NCI-H187 (cell line): Measurements from ENCODE around the gene MTMR3.

Experiments used
- DNase-seq, 2 experiments: peaks; one replicate each; lab custom pipeline; 2025; lab: John Stamatoyannopoulos, UW

MTMR3 gene

DNA sequence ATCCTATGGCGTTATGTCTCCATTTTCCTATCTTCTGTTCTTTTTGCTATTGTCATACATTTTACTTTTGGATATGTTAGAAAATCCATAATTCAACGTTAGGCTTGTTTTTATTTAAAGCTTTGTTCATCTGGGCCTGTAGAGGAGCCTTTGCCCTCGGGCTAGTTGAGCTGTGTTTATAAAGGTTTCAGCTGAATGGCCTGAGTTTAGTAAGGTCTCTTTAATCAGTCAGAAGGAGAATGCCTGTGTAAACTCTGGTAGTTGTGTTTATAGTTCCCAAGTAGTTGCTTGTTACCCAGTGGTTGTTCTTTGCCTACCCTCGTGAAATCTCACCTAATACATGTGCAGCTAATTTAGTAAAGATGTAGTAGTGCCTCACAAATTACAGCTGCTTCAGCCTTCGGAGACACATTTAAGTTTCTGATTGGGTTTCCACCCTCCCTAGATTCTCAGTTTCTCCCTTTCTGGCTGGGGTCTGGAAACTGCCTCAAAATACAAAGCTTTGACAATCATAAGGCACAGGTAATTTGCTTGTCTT, 33.1 kb downstream of the MTMR3 start:
- no peak for DNase-seq

DNA sequence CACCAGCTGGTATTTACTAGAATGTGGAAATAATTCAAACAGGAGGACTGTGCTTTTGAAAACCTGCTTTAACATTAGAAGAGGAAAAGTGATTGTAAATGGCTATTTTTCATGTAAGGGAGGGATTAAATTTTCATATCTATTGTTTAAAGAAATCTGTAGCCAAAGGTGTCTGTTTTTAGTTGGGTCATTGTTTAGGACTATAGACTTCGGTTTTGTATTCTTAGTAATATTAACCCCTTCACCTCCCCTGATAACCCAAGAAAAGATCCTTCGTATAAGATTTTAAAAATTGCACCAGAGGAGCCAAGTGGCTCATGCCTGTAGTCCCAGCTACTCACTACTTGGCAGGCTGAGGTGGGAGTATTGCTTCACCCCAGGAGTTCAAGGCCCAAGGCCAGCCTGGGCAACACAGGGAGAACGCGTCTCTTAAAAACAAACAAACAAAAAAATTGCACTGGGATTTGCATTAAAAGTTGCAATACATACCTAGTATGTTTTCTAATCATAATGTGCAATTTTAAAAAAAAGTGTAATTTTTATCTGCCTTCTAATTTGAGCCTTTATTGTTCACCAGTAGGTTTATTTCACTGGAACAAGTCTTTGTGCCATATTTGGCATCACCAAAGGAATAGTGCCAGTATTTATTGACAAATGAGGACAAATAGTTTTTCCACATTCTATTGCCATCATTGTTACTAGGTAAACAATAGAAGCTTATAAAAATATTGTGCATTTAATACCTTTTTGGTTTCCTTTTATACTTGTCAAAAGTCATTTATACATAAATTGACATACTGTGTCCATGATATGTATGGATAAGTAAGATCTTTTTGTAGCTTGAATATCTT, 34.3 kb downstream of the MTMR3 start:
- DNase-seq = no peak

DNA sequence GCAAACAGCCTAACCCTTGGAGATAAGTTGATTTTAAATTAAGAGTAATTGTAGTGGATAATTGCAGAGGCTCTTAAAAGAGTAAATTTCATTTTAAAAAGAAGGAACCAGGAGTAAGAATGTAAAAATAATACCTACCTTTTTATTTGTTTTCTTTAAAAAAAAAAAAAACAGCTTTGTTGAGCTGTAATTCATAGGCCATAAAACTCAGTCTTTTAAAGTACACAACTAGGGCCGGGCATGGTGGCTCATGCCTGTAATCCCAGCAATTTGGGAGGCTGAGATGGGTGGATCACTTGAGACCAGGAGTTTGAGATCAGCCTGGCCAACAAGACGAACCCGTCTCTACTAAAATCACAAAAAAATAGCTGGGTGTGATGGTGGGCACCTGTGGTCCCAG, 42.4 kb downstream of the MTMR3 start:
- DNase-seq = no peak

DNA sequence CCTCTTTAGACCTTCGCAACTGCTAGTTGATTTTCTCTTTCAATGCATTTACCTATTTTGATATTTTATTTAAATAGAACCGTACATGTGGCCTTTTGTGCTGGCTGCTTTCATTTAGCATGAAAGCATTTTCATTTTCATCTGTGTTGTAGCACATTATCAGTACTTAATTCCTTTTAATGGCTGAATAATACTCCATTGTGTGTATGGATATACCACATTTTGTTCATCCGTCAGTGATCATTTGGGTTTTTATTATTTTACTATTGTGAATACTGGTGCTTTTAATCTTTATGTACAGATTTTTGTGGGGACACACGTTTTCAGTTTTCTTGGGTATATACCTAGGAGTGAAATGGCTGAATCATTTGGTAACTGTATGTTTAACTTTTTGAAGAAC, 43.1 kb downstream of the MTMR3 start:
- no peak for DNase-seq

DNA sequence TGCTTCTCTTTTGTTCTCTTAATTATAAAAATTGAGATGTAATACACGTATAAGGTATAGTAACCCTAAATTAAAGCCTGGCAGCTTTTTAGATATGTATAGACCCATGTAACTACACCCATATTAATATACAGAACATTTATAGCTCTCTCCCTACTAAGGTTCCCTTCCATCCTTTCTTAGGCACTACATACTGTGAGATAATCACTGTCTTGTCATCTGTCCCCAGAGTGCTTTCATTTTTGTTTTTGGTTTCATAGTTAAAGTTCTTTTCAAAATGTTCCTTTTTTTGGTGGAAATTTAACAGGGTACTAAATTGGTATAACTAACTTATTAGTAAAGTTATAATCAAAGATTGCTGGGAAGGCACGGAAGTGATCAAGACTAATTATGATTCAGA, 49.2 kb downstream of the MTMR3 start:
- DNase-seq = no peak

DNA sequence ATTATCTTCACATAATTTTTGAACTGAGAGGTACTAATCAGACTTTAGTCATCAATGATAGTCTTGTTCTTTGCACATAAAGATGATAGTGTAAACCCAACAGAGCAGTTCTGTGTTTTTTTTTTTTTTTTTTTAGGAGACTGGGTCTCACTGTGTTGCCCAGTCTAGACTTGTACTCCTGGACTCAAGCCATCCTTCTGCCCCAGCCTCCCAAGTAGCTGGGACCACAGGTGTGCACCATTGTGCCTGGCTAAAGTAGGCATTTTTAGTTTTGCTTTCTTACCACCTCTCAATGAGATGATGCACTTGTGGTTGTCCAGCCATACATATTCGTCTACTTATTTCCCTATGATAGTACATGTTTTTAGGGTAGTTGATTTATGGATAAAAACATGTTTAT, 50.6 kb downstream of the MTMR3 start:
- no peak for DNase-seq

DNA sequence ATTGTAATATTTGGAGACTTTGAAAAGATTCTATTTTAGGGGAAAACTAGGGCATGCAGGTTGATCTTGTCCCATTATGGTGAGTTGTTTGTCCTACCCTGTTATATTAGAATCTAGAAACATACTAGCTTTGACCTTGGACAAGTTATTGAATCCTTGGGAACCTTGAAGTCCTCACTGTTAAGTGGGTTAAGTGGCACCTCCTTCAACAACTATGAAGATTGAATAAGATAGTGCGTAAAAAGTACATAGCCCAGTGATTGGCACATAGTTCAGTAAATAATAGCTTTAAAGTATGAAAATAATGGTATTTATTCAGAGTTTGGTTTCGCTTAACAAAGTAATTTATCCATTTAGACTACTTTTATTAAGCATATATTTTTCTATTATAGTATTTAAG, 51.6 kb downstream of the MTMR3 start:
- no peak for DNase-seq

DNA sequence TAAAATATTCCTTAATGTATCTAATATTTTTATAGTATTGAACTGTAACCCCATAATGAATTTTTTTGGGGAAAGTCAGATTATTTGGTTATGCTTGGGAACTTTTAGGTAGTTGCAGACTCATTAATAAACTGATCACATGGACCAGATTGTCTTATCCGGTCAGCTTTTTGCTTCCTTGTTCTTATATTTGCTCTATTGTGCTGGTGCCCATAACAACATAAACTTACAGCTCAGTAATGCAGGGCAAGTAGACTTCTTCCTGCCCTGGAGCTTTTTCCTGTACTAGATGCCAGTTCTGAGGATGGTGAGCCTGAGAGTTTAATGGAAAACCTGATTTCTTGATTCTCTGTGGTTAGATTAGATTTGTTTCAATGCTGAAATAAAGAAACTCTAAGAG, 53.2 kb downstream of the MTMR3 start:
- no peak for DNase-seq

DNA sequence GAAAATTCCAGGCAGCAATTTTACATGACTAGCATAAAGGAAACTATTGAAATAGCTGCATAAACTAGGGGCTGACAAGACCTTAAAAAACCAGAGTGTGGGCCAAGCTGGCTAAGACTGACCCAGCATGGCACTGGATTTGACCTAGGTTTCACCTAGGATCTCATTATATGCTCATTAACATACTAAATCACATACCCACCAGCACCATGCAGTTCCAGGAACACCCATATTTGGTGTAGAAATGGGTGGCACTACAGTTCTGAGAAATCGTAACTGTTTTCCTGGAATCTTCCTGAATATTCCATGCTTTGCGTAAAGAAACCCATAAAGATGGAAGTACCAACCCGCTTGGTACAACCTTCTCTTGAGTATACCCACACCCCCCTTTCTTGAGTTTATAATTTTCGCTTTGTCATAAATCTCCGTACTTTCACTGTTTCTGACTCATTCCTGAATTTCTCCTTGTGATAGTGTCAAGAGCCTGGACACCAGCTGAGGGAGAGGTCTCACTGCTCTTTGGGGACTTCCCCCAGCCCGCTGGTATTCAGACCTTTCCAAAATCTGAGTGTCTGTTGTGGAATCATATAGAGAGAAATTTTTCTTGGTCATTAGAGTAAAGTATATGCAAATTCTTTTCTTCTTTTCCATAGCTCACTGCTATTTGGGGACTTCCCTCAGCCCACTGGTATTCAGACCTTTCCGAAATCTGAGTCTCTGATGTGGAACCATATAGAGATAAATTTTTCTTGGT, 55.1 kb downstream of the MTMR3 start:
- DNase-seq = no peak

DNA sequence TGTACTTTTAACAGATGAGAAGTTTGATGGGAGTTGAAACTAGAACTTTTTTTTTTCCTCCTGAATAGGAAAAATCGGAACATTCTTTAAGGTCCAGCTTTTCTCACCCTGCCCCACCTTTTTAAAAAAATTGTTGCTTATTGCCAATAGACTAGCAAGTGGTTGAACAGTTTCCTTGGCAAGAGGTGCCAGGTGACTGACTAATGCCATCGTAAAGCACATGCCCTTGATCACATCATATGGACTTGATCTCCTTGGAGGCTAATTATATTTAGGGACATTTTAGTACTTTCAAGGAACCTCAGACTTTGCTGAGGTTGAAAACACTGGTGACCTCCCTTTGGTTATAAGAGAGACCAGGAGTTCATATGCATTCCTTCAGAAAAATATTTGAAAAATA, 57.6 kb downstream of the MTMR3 start:
- DNase-seq = no peak

DNA sequence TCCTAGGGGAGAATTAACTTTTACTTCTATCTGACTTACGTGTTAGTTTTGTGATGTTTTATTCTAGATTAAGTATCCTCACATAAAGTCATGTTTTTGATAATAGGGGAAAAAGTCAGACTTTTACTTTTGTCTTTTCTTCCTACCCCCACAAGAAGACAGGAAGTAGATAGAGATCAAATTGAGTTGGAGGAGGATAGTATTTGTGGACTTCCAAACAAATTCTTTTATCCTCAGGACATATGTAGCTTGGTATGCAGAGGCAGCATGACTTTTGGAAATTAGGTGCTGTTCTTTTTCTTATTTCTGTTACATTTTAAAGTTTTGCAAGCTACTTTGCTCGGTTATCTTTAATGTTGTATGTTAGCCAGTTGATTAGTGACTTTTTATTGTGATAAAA, 61.4 kb downstream of the MTMR3 start:
- no peak for DNase-seq

DNA sequence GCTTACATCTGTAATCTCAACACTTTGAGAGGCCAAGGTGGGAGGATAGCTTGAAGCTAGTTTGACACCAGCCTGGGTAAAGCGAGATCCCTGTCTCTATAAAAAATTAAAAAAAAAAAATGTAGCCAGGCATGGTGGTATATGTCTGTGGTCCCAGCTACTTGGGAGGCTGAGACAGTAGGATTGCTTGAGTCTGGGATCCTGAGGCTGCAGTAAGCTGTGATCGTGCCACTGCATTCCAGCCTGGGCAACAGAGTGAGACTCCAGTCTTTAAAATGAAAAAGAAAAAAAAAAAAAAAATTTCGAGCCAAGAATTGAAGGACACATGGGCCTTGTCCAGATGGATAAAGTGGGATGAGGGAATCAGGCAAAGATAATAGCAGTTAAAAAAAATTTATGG, 62.5 kb downstream of the MTMR3 start:
- no peak for DNase-seq

DNA sequence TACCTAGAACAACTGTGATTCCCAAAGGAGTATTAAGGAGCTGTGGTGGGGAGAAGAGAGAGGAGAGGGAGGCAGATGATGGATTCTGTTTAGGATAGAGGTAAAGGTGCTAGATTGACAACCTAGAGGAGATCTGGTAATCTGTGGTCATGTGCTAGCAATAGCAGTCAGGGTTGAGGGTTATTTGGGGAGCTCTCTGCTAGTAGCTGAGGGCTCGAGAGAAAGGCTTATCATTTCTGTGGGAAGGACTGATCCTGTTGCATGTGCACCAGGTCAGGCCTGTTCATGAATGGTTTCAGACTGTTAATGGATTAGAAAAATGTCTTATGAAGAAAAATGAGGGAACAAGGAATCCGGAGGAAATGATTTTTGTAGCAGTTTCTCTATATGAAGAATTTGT, 63.2 kb downstream of the MTMR3 start:
- no peak for DNase-seq

DNA sequence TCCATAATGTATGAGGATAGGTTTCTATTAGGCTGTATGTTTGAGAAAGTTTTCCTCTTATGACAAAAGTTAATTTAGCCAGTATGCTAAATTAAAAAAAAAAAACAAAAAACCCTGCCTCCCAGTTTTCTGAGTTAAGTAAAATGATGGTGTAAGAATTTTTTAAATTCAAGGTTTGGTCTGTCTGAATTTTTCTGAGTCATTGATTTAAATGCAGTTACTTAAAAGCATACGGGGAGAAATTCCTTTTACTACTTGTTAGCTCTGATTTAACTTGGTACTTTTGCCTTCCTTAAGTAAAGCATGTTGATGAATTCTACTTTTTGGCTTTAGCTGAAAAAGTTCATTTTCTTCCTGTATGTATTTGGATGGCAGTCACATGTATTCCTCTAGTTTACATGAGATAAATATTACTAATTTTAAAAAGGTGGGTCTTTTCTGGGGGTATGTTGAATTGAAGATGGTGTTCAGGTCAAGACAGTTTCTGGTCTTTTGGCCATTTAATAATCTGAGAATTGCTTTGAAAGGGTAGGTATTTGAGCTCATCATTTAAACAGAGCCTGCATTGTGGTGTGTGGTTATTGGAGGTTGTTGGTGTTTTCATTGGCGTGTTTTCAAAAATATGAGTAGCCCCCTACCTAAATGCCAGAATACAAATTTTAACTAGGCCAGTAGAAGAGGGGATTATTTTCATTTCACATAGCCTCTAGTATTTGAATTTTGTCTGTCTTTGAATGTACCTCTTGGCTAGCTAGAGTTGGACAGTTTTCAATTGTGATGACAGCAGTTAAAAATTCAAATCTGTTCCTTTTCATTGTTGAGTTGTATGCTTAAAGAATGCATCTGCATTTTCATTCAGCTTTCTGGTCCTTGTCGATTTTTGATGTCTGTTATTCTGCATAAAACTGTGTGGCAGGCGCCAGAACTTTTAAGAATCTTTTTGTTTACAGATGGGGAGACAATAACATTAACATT, 64.7 kb downstream of the MTMR3 start:
- no peak for DNase-seq

DNA sequence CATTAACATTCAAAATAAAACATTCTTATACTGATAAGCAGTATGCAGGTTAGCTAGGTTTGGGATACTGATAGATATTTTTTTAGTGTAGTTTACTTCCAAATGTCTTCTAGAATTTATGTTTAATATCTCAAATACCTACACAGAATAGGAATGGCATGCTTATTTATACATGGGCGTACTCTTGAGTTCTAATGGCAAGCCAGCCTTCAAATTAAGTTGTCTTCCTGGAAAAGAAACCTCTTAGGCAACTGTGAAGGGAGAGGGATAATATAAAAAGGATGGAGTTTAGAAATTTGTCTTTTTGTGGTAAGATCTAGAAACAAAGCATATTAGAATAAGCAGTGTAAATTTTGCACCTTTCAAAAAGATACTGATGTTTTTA, 65.4 kb downstream of the MTMR3 start:
- DNase-seq = no peak

DNA sequence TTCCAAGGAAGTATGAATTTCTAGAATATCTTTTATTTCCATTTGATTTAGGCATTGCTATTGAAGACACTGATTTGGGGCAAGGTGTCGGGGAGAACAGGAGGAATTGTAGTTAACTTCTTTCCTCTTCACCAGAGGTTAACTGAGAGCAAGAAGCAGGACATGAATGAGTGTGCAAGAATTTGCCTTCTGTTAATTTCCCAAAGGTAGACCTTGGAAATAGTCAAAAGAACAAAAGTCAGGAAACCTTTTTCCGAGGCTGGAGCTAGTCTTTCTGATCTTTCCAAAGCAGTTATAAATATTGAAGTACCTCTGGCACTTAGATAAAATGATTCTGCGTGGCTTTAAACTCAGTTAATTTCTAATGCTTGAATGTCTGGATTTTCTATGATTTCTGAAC, 66.9 kb downstream of the MTMR3 start:
- DNase-seq = no peak

DNA sequence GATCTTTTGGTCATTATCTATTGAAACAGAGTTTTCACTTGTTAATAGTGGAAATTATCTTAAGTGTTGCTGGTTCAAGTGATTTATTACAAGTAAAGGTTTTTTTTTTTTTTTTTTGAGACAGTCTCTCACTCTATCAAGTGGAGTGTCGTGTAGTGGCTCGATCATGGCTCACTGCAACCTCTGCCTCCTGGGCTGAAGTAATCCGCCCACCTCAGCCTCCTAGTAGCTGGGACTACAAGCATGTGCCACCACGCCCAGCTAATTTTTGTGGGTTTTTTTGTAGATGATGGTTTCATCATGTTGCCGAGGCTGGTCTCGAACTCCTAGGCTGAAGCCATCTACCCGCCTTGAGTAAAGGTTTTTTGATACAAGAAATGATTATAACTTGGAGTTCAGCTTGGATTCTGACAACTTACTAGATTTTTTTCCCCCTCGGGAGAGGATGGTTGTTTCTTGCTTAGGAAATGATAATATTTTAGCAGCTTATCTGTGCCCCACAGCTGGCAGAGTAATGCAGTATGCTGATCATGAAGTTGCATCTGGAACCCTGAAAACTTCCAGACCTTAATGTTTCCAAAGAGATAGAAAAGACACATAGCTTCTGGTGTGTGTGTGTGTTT, 68.9 kb downstream of the MTMR3 start:
- DNase-seq = no peak

DNA sequence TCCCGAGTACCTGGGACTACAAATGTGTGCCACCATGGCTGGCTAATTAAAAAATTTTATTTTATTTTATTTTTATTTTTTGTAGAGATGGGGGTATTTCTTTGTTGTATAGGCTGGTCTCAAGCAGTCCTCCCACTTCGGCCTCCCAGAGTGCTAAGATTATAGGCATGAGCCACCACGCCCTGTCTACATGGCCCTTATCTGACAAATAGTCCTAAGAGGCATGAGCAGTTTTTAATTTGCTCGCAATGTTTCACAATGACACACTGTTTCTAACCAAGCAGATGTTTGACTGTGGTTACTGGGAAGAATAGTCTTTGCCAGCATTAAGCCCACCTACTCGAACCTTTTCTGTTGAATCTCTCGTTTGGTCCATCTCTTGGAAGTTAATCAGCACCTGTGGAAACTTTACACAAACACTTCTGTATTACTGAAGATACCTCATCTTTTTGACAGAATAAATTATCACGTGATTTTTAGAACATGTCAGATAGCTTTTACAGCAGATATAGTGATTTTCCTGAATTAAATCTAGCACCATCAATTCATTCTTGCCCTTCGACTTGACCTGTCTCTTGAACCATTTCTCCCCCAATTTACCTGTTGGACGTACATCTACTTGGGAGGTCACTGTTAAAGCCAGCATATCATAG, 71.4 kb downstream of the MTMR3 start:
- no peak for DNase-seq

DNA sequence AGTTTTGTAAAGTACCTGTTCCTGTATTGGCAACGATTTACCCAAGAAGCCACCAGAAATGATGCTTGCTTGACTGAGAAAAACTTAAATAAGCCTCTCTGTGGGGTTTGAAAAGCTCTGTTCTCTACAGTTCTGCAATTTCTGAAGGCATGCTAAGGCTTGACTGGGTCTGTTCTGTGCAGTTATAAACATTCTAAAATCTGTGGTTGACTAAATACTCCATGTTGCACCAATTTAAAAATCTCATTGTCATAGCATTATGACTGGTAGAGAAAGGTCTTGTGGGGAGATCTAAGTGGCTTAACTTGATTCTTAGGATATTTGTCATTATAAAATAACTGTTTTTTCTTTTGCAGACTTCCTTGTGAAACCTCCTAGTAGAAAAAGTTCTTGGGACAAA, 73.7 kb downstream of the MTMR3 start:
- no peak for DNase-seq

DNA sequence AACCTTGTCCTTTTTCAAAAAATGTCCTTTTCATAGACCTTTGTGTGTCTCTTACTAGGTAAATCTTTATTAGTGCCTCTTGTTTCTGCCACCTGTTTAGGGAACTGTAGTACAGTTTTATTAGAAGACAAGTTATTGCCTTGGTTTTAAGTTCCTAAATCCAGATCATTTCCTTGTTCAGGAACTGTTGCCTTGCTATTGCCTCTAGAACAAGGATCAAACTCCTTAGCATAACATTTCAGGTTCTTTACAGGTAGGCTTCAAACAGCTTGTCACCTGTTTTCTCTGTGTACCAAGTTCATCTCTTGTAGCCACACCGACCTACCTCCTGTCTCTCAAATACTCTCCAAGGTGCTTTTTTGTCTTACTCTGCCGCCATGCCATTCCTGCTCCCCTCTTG, 75.2 kb downstream of the MTMR3 start:
- DNase-seq = no peak

DNA sequence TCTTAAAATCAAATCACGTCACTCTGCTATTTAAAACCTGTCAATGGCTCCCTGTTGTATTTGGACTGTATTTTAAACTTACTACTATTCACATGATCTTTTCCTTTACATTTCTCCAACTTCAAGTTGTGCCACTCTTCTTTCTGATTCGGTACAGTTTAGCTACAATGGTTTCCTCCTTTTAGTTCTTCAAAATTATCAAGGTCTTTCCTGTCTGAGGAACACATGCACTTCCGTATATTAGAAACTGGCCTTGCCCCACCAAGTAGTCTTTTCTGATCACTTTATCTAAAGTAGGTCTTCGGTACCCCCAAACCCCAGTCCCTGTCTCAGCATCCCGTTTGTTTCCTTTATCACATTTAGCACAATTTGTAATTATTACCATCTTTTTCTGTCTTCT, 81.8 kb downstream of the MTMR3 start:
- DNase-seq = no peak
